Spleen (tissue), 7 donors: Measurements from ENCODE around the gene SAT2.
"Not testable (repeated sequence)": the region's sequence is repeated elsewhere in the genome, so short reads cannot be mapped to it uniquely, and the experiment has no call there.

ENCODE experiments used
- POLR2AphosphoS5 ChIP-seq, 3 donors: sonication (generic); formaldehyde crosslinking; IDR thresholded peaks; one replicate each; pipeline ENCODE4 v1.5.1; 2017; ENCODE audit warnings: antibody characterized with exemption in 3 of 3
- TF ChIP-seq, protein P1 (sequence below), 11 experiments: fragments of 200-600 bp in 7 of 11; fragments of 450-650 bp in 4 of 11; sonication (generic) in 4 of 11; IDR thresholded peaks in 8 of 11; conservative IDR thresholded peaks in 3 of 11; 1 replicate in 7 of 11; 2 replicates in 4 of 11; pipeline versions ENCODE4 v1.4.0 to v1.8.0; 2016 to 2021; ENCODE audit warnings: antibody characterized with exemption in 11 of 11, inconsistent platforms in 4 of 11, mild to moderate bottlenecking in 1 of 11
- donor health status: DM: no; HTN: no; CAD: no; lungs with moderate emphysema.
- donor health status: DM: no; HTN: no; CAD: no.
- donor health status: DM: no; HTN: no; CAD: no.

DNA sequence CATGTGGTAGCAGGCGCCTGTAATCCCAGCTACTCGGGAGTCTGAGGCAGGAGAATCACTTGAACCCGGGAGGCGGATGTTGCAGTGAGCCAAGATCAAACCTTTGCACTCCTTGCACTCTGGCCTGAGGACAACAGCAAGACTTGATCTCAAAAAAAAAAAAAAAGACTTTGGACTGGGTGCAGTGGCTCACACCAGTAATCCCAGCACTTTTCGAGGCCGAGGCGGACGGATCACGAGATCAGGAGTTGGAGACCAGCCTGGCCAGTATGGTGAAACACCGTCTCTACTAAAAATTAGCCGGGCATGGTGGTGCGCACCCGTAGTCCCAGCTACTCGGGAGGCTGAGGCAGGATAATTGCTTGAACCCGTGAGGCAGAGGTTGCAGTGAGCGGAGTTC, 1.9 kb downstream of the SAT2 start:
- TF ChIP-seq, protein P1, sequence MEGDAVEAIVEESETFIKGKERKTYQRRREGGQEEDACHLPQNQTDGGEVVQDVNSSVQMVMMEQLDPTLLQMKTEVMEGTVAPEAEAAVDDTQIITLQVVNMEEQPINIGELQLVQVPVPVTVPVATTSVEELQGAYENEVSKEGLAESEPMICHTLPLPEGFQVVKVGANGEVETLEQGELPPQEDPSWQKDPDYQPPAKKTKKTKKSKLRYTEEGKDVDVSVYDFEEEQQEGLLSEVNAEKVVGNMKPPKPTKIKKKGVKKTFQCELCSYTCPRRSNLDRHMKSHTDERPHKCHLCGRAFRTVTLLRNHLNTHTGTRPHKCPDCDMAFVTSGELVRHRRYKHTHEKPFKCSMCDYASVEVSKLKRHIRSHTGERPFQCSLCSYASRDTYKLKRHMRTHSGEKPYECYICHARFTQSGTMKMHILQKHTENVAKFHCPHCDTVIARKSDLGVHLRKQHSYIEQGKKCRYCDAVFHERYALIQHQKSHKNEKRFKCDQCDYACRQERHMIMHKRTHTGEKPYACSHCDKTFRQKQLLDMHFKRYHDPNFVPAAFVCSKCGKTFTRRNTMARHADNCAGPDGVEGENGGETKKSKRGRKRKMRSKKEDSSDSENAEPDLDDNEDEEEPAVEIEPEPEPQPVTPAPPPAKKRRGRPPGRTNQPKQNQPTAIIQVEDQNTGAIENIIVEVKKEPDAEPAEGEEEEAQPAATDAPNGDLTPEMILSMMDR (IDR thresholded peaks at IDR 0.05 in 8 of 11, conservative IDR thresholded peaks at IDR 0.05 in 3 of 11) = not testable (repeated sequence)
- not testable (repeated sequence) for TF ChIP-seq POLR2AphosphoS5 (IDR thresholded peaks at IDR 0.05)
